Measurements from ENCODE around the gene TARBP2. TPM values are rescaled to one million over a fixed set of nuclear protein-coding genes. Genes with fewer than 3 reads are reported as not detected.

TARBP2 gene
- total RNA-seq, 2 experiments from 2014 or later: 45.9 to 49.1 TPM

GRCh38 chr12:53478865-53479264, 22.2 kb upstream of the TARBP2 start:
- no peak for DNase-seq (ENCODE audit: low spot score)
- Histone ChIP-seq H4K20me1 (ENCODE audit: insufficient read depth, low read length) (peaks cover 23% of the 10 kb centered on the region), H3K36me3 (ENCODE audit: insufficient read depth, low read length) (peaks cover 100% of the 10 kb centered on the region), H3K9me2 (ENCODE audit: insufficient read depth, low read length) (no peaks in the 10 kb centered on the region), H3K4me2 (ENCODE audit: low read length) (no peak overlapping the region), H3K79me2 (ENCODE audit: insufficient read depth, low read depth, low read length) (peaks cover 41% of the 10 kb centered on the region), H3K27ac (ENCODE audit: low read depth, low read length, poor library complexity, severe bottlenecking) (no peak overlapping the region), H3K4me3 (ENCODE audit: low read depth, low read length, poor library complexity, severe bottlenecking) (no peak overlapping the region), H2AFZ (ENCODE audit: low read length) (no peak overlapping the region), H3K9me3 (ENCODE audit: low read length) (no peaks in the 10 kb centered on the region), H3K4me1 (ENCODE audit: insufficient read depth, low read length, poor library complexity, severe bottlenecking) (no peaks in the 10 kb centered on the region)
- intact Hi-C loops (cut with micrococcal nuclease; ENCODE audit: unreplicated experiment): no loop called here
- TF ChIP-seq CTCF (conservative IDR thresholded peaks at IDR 0.05; ENCODE audit: low read length) (no peak), EZH2phosphoT487 (IDR thresholded peaks at IDR 0.05; ENCODE audit: borderline replicate concordance, low read depth, low read length) (no peak)
- CTCF ChIA-PET (ENCODE audit: unreplicated experiment): no interaction called here
- POLR2A ChIA-PET: no interaction called here
- no TSS peak for BruUV-seq (replicated peaks)

GRCh38 chr12:53479331-53479730, 21.8 kb upstream of the TARBP2 start:
- peaks cover 100% of the 10 kb centered on the region for H3K36me3 ChIP-seq (ENCODE audit: insufficient read depth, low read length)
- TF ChIP-seq EZH2phosphoT487 (IDR thresholded peaks at IDR 0.05; ENCODE audit: borderline replicate concordance, low read depth, low read length): no peak
- TF ChIP-seq CTCF (conservative IDR thresholded peaks at IDR 0.05; ENCODE audit: low read length): no peak
- no peak overlapping the region for H3K27ac ChIP-seq (ENCODE audit: low read depth, low read length, poor library complexity, severe bottlenecking)
- peaks cover 19% of the 10 kb centered on the region for H4K20me1 ChIP-seq (ENCODE audit: insufficient read depth, low read length)
- no peaks in the 10 kb centered on the region for H3K4me1 ChIP-seq (ENCODE audit: insufficient read depth, low read length, poor library complexity, severe bottlenecking)
- H3K79me2 ChIP-seq (ENCODE audit: insufficient read depth, low read depth, low read length): peaks cover 36% of the 10 kb centered on the region
- H3K9me2 ChIP-seq (ENCODE audit: insufficient read depth, low read length): no peaks in the 10 kb centered on the region
- ChIA-PET CTCF (ENCODE audit: unreplicated experiment) (no interaction called here), POLR2A (no interaction called here)
- no peak overlapping the region for H2AFZ ChIP-seq (ENCODE audit: low read length)
- H3K9me3 ChIP-seq (ENCODE audit: low read length): no peaks in the 10 kb centered on the region
- DNase-seq (ENCODE audit: low spot score): no peak
- no peak overlapping the region for H3K4me3 ChIP-seq (ENCODE audit: low read depth, low read length, poor library complexity, severe bottlenecking)
- no peak overlapping the region for H3K4me2 ChIP-seq (ENCODE audit: low read length)
- intact Hi-C loops (cut with micrococcal nuclease; ENCODE audit: unreplicated experiment): no loop called here
- BruUV-seq (replicated peaks): no TSS peak

GRCh38 chr12:53480491-53481442, 20.3 kb upstream of the TARBP2 start:
- no TSS peak for BruUV-seq (replicated peaks)
- POLR2A ChIA-PET: interaction anchor here (0.9 to 1.3 kb wide), 6 partner anchors 11 to 33 kb away, joined by 3 to 5 read pairs (median 3); partner anchors contain the start of gene TARBP2

More at GRCh38 chr12:53480491-53481442, 20.3 kb upstream of the TARBP2 start:
- Histone ChIP-seq H4K20me1 (ENCODE audit: insufficient read depth, low read length) (peaks cover 13% of the 10 kb centered on the region), H3K79me2 (ENCODE audit: insufficient read depth, low read depth, low read length) (peaks cover 22% of the 10 kb centered on the region), H3K27ac (ENCODE audit: low read depth, low read length, poor library complexity, severe bottlenecking) (no peak overlapping the region), H3K9me2 (ENCODE audit: insufficient read depth, low read length) (no peaks in the 10 kb centered on the region), H3K36me3 (ENCODE audit: insufficient read depth, low read length) (peaks cover 99% of the 10 kb centered on the region), H2AFZ (ENCODE audit: low read length) (no peak overlapping the region), H3K9me3 (ENCODE audit: low read length) (no peaks in the 10 kb centered on the region), H3K4me1 (ENCODE audit: insufficient read depth, low read length, poor library complexity, severe bottlenecking) (no peaks in the 10 kb centered on the region), H3K4me2 (ENCODE audit: low read length) (no peak overlapping the region), H3K4me3 (ENCODE audit: low read depth, low read length, poor library complexity, severe bottlenecking) (no peak overlapping the region)
- no peak for DNase-seq (ENCODE audit: low spot score)
- TF ChIP-seq EZH2phosphoT487 (IDR thresholded peaks at IDR 0.05; ENCODE audit: borderline replicate concordance, low read depth, low read length) (no peak), CTCF (conservative IDR thresholded peaks at IDR 0.05; ENCODE audit: low read length) (no peak)
- CTCF ChIA-PET (ENCODE audit: unreplicated experiment): no interaction called here
- intact Hi-C loops (cut with micrococcal nuclease; ENCODE audit: unreplicated experiment): no loop called here
